DND-41 (cell line): ENCODE measurements around the gene WNT6.

Experiments used
- ATAC-seq: fragments of 200-7000 bp; cut with Tn5 transposase; 3 replicates; pipeline ENCODE4 v1.9.1; 2021; ENCODE audit warnings: low read depth; ENCODE audit not compliant: insufficient read depth
- DNase-seq: peaks from one replicate; pipeline ENCODE4 v3.0.0-alpha.2; 2020
- H2AFZ ChIP-seq: 2 replicates; pipeline ENCODE4 v1.6.0; 2012; ENCODE audit warnings: low read depth, low read length
- H3K27ac ChIP-seq: 2 replicates; pipeline ENCODE4 v1.5.1; 2012; ENCODE audit warnings: low read length, inconsistent platforms
- H3K27me3 ChIP-seq: fragments of 200-600 bp; sonication (generic); 2 replicates; pipeline ENCODE4 v1.6.0; 2012; ENCODE audit warnings: low read length, mild to moderate bottlenecking, inconsistent platforms; ENCODE audit not compliant: insufficient read depth, poor library complexity
- H3K36me3 ChIP-seq: 2 replicates; pipeline ENCODE4 v1.5.1; 2012; ENCODE audit warnings: low read length, inconsistent platforms; ENCODE audit not compliant: insufficient read depth
- H3K4me1 ChIP-seq: 2 replicates; pipeline ENCODE4 v1.5.1; 2012; ENCODE audit warnings: mild to moderate bottlenecking, low read length; ENCODE audit not compliant: insufficient read depth
- H3K4me2 ChIP-seq: 2 replicates; pipeline ENCODE4 v1.6.0; 2012; ENCODE audit warnings: mild to moderate bottlenecking, moderate library complexity, low read length, inconsistent platforms; ENCODE audit not compliant: insufficient read depth
- H3K4me3 ChIP-seq, 2 experiments: fragments of 200-600 bp in 1 of 2; shearing (Covaris generic) in 1 of 2; 2 replicates each; pipeline ENCODE4 v1.5.1; 2012 to 2016; ENCODE audit warnings: inconsistent platforms in 2 of 2, low read length in 2 of 2, mild to moderate bottlenecking in 2 of 2, low read depth in 1 of 2, moderate library complexity in 1 of 2
- H3K79me2 ChIP-seq: 2 replicates; pipeline ENCODE4 v1.6.0; 2012; ENCODE audit warnings: low read length, inconsistent platforms; ENCODE audit not compliant: insufficient read depth
- H3K9ac ChIP-seq: 2 replicates; pipeline ENCODE4 v1.6.0; 2012; ENCODE audit warnings: low read depth, mild to moderate bottlenecking, inconsistent platforms, low read length, moderate library complexity
- H3K9me3 ChIP-seq: 2 replicates; pipeline ENCODE4 v1.5.1; 2012; ENCODE audit warnings: low read length, moderate library complexity, mild to moderate bottlenecking, inconsistent platforms; ENCODE audit not compliant: insufficient read depth, severe bottlenecking
- H4K20me1 ChIP-seq: 2 replicates; pipeline ENCODE4 v1.6.0; 2012; ENCODE audit warnings: low read length; ENCODE audit not compliant: insufficient read depth
- CTCF ChIP-seq: IDR thresholded peaks from 2 replicates; pipeline ENCODE4 v1.5.1; 2012; ENCODE audit warnings: borderline replicate concordance, low read length, moderate library complexity, mild to moderate bottlenecking; ENCODE audit not compliant: poor library complexity, severe bottlenecking; ENCODE audit errors: extremely low read depth
- EZH2 ChIP-seq: IDR thresholded peaks from 3 replicates; pipeline ENCODE4 v1.6.1; 2012; ENCODE audit warnings: borderline replicate concordance, low read depth, mild to moderate bottlenecking, moderate library complexity, low read length, inconsistent platforms; ENCODE audit not compliant: severe bottlenecking

The WNT6 gene

GRCh38 chr2:218823196-218823855, 36.3 kb upstream of the WNT6 start:
- Histone ChIP-seq H3K9me3 (no peaks in the 10 kb centered on the region), H3K4me1 (no peaks in the 10 kb centered on the region), H3K27me3 (peaks cover 8% of the 10 kb centered on the region), H3K4me3 (no peak overlapping the region), H2AFZ (no peak overlapping the region), H3K9ac (no peak overlapping the region), H4K20me1 (no peaks in the 10 kb centered on the region), H3K27ac (no peak overlapping the region), H3K36me3 (no peaks in the 10 kb centered on the region), H3K79me2 (no peaks in the 10 kb centered on the region), H3K4me2 (no peak overlapping the region)
- no peak for ATAC-seq
- TF ChIP-seq CTCF: no peak
- TF ChIP-seq EZH2: no peak
- no peak for DNase-seq

GRCh38 chr2:218824004-218824403, 35.6 kb upstream of the WNT6 start:
- Histone ChIP-seq H3K9me3 (no peaks in the 10 kb centered on the region), H3K9ac (no peak overlapping the region), H3K4me2 (no peak overlapping the region), H3K79me2 (no peaks in the 10 kb centered on the region), H3K36me3 (no peaks in the 10 kb centered on the region), H3K27ac (no peak overlapping the region), H3K4me3 (no peak overlapping the region), H2AFZ (no peak overlapping the region), H4K20me1 (no peaks in the 10 kb centered on the region), H3K27me3 (peaks cover 8% of the 10 kb centered on the region), H3K4me1 (no peaks in the 10 kb centered on the region)
- ATAC-seq (no peak), DNase-seq (no peak)
- no peak for TF ChIP-seq CTCF
- TF ChIP-seq EZH2: no peak

GRCh38 chr2:218826791-218827190, 32.8 kb upstream of the WNT6 start:
- H2AFZ ChIP-seq: no peak overlapping the region
- H3K36me3 ChIP-seq: no peaks in the 10 kb centered on the region
- no peak for DNase-seq
- H3K9me3 ChIP-seq: no peaks in the 10 kb centered on the region
- H3K4me1 ChIP-seq: no peaks in the 10 kb centered on the region
- no peak overlapping the region for H3K4me3 ChIP-seq
- no peak for ATAC-seq
- no peak overlapping the region for H3K4me2 ChIP-seq
- no peak overlapping the region for H3K27ac ChIP-seq
- no peaks in the 10 kb centered on the region for H3K79me2 ChIP-seq
- TF ChIP-seq EZH2 (no peak), CTCF (no peak)
- H3K9ac ChIP-seq: no peak overlapping the region
- H4K20me1 ChIP-seq: no peaks in the 10 kb centered on the region
- H3K27me3 ChIP-seq: peaks cover 12% of the 10 kb centered on the region
